ENCODE results near the gene LUM.

Gene LUM

GRCh38 chr12:91109581-91110310 is 1.5 kb downstream of the LUM start:
- no peaks in the 10 kb centered on the region for H3K9me3 ChIP-seq (ENCODE audit: control insufficient read depth, insufficient read depth, low read length)
- H3K9me2 ChIP-seq (replicated peaks; ENCODE audit: control insufficient read depth, low read length) = no peaks in the 10 kb centered on the region
- H4K20me1 ChIP-seq (ENCODE audit: control insufficient read depth, insufficient read depth, low read depth, low read length) = no peaks in the 10 kb centered on the region
- no peaks in the 10 kb centered on the region for H3K79me2 ChIP-seq (ENCODE audit: control insufficient read depth, low read length)
- H3F3A ChIP-seq (ENCODE audit: control insufficient read depth, insufficient read depth) = no peaks in the 10 kb centered on the region
- H3K4me2 ChIP-seq (ENCODE audit: low read length) = no peak overlapping the region
- H3K4me3 ChIP-seq (ENCODE audit: low read length) = no peak overlapping the region
- no peaks in the 10 kb centered on the region for H3K27me3 ChIP-seq (ENCODE audit: control insufficient read depth, low read length)
- H3K36me3 ChIP-seq (ENCODE audit: control insufficient read depth, low read length) = no peaks in the 10 kb centered on the region
- H3K27ac ChIP-seq (ENCODE audit: low read depth, low read length) = no peak overlapping the region
- TF ChIP-seq EZH2phosphoT487 (IDR thresholded peaks at IDR 0.05; ENCODE audit: borderline replicate concordance, low read length) = no peak
- TF ChIP-seq CTCF (IDR thresholded peaks at IDR 0.05; ENCODE audit: low read depth, low read length, poor library complexity, severe bottlenecking) = no peak
- no peaks in the 10 kb centered on the region for H3K4me1 ChIP-seq (ENCODE audit: control insufficient read depth, low read length)

DNA sequence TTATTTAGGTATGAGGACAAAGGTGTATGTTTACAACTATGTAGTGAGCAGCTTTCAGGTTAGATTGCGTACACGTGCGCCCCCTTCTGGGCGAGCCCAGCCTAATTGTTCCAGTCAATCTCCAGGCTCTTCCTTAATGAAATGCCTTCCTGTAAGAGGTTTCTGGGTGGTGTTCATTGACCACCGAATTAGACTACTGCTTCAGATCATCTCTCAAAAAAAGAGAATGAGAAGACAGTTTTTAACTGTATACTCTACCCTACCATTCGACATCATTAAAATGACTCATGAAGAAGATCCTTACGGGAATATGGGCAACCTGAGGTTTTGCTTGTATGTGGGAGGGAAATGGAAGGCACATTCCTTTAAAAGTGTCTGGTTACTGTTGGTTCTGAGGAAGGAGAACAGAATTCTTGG is 2.1 kb downstream of the LUM start:
- Histone ChIP-seq H4K20me1 (ENCODE audit: control insufficient read depth, insufficient read depth, low read depth, low read length) (no peaks in the 10 kb centered on the region), H3K4me2 (ENCODE audit: low read length) (no peak overlapping the region), H3K79me2 (ENCODE audit: control insufficient read depth, low read length) (no peaks in the 10 kb centered on the region), H3F3A (ENCODE audit: control insufficient read depth, insufficient read depth) (no peaks in the 10 kb centered on the region), H3K36me3 (ENCODE audit: control insufficient read depth, low read length) (no peaks in the 10 kb centered on the region), H3K9me2 (replicated peaks; ENCODE audit: control insufficient read depth, low read length) (no peaks in the 10 kb centered on the region), H3K27ac (ENCODE audit: low read depth, low read length) (no peak overlapping the region), H3K4me1 (ENCODE audit: control insufficient read depth, low read length) (no peaks in the 10 kb centered on the region), H3K4me3 (ENCODE audit: low read length) (no peak overlapping the region), H3K9me3 (ENCODE audit: control insufficient read depth, insufficient read depth, low read length) (no peaks in the 10 kb centered on the region), H3K27me3 (ENCODE audit: control insufficient read depth, low read length) (no peaks in the 10 kb centered on the region)
- TF ChIP-seq EZH2phosphoT487 (IDR thresholded peaks at IDR 0.05; ENCODE audit: borderline replicate concordance, low read length) (no peak), CTCF (IDR thresholded peaks at IDR 0.05; ENCODE audit: low read depth, low read length, poor library complexity, severe bottlenecking) (peak; percentile 82)

- no peaks in the 10 kb centered on the region for H3K36me3 ChIP-seq (ENCODE audit: control insufficient read depth, low read length)
- H3K79me2 ChIP-seq (ENCODE audit: control insufficient read depth, low read length) = no peaks in the 10 kb centered on the region
- TF ChIP-seq CTCF (IDR thresholded peaks at IDR 0.05; ENCODE audit: low read depth, low read length, poor library complexity, severe bottlenecking) (no peak), EZH2phosphoT487 (IDR thresholded peaks at IDR 0.05; ENCODE audit: borderline replicate concordance, low read length) (no peak)
- no peaks in the 10 kb centered on the region for H3K27me3 ChIP-seq (ENCODE audit: control insufficient read depth, low read length)
- H3F3A ChIP-seq (ENCODE audit: control insufficient read depth, insufficient read depth) = no peaks in the 10 kb centered on the region
- H3K27ac ChIP-seq (ENCODE audit: low read depth, low read length) = no peak overlapping the region
- no peaks in the 10 kb centered on the region for H3K4me1 ChIP-seq (ENCODE audit: control insufficient read depth, low read length)
- no peak overlapping the region for H3K4me3 ChIP-seq (ENCODE audit: low read length)
- no peaks in the 10 kb centered on the region for H3K9me3 ChIP-seq (ENCODE audit: control insufficient read depth, insufficient read depth, low read length)
- H4K20me1 ChIP-seq (ENCODE audit: control insufficient read depth, insufficient read depth, low read depth, low read length) = no peaks in the 10 kb centered on the region
- H3K9me2 ChIP-seq (replicated peaks; ENCODE audit: control insufficient read depth, low read length) = no peaks in the 10 kb centered on the region
- H3K4me2 ChIP-seq (ENCODE audit: low read length) = no peak overlapping the region
Observed at GRCh38 chr12:91108196-91108755, 3.0 kb downstream of the LUM start.

All from DOHH2 (cell line).